HG03469 (cell line): Measurements from ENCODE around the gene C1orf21.

Source experiments
- ATAC-seq: cut with Tn5 transposase; IDR thresholded peaks from one replicate; pipeline ENCODE4 v1.9.1; 2021; ENCODE audit warnings: mild to moderate bottlenecking, moderate library complexity, moderate number of reproducible peaks; ENCODE audit not compliant: unreplicated experiment

The C1orf21 gene

GRCh38 chr1:184483101-184483683 is 96.4 kb downstream of the C1orf21 start:
- ATAC-seq, result no peak

GRCh38 chr1:184485751-184486723 is 99.2 kb downstream of the C1orf21 start:
- ATAC-seq, result no peak

DNA sequence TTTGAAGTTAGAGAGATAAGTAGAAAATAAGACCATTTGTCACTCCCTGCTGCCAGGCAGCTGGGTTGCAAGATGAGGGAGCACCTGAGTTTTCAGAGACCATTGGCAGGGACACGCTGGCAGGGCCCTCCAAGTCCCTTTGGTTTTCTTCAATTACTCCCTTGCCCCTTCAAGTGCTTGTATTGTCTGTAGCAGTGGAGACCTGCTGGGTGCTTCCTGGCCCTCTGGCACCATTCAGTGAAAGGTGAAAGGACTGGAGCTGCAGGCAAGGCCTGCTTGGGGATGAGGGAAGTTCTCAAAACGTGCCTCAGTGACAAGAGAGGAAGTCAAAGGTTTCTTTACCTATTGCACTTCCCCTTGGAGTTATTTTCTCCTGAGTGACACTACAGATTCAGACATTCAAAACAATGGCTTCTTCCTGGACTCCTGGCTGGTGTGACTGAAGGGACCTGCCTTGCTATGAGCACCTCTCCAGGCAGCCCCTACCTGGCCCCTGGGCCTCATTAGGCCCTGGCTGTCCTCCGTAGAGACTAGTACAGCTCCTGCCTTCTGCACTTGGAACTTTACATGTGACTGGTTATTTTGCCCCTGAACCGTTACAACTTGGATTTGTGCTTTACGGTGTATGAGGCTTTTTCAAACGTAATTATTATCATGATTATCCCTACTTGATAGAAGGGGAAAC is 100.1 kb downstream of the C1orf21 start:
- ATAC-seq, result no peak

DNA sequence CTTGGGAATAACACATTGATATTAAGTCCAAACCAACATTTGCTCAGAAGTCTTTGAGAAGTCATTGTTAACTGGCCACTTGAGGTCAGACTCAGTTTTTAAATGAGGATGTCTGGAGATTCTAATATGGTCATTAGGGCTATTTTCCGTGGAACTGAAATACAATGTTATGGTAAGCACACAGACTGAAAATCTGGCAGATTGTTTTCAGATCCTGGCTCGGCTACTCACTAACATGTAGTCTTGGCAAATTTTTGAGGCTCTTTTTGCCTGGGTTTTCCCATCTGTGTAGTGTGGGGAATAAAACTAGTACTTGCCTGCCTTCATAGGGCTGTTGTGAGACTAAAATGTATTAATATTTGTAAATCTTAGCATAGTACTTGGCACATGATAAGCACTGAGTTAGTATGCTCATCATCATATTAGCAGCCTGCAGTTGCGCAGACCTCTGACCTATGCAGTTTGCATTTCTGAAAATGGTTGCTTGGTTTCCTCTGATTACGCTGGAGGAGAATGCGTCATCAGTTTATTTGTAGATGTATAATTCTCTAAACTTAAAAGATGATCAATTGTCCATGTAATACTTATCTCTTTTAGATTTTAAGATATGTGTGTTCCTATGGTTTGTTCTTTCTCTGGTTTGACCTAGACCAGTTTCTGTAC is 100.8 kb downstream of the C1orf21 start:
- ATAC-seq, result no peak

DNA sequence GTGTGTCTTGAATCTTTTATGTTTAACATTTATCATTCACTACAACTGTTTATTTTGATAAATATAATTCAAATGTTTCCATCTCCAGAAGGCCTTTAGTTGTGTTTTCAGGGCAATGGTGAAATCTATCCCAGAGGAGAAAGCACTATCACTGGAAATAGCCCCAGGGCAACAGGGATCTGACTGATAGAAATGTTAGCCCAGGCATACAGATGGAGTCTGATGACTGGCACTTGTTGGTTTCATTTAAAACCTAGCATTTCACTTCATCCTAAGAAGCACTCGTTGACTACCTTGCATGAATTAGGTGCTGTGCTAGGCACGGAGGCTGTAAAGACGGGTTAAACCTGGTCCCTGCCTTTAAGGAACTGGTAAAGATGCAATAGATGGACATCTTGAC is 103.1 kb downstream of the C1orf21 start:
- no peak for ATAC-seq

DNA sequence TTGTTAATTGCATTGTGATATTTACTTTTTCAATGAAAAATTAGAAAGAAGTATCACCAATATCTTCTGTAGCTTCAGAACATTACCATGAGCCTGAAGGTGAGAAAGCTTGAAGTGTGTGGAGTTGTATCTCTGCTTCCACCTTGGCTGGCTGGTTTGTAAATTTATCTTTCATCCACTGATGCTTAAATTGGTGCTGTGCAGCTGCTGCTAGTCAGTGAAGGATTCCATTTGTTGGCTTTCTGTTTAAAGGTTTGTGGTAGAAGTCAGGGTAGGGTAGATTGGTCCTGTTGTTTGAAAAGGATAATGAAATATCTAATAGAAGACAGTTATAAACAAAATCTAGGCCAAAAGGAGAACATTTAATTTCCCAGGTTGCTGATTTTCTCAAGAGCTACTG is 105.7 kb downstream of the C1orf21 start:
- ATAC-seq, result no peak

GRCh38 chr1:184493987-184494388 is 107.2 kb downstream of the C1orf21 start:
- no peak for ATAC-seq

- ATAC-seq, result peak; percentile 51
These were observed 108.1 kb downstream of the C1orf21 start for GRCh38 chr1:184494929-184495328.

- ATAC-seq, result no peak
These were observed 111.3 kb downstream of the C1orf21 start for GRCh38 chr1:184497959-184498723.

DNA sequence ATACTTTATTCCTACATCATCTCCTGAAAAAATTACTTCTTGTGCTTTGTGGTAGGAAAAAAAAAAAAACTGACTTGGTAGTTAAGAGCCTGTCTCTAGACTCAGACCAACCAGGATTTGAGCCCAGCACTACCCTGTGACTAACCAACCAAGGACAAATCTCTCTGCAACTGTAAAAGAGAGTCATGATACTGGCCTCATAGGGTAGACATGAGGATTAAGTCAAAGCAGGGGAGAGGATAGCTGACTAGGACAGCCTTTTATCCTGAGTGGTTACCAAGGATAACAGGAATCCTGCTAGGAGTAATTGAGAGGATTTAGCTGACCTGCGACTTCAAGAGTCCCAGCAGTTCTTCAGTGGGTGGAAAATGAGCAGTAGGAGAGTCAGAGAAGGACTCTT is 112.8 kb downstream of the C1orf21 start:
- ATAC-seq, result no peak

- ATAC-seq, result no peak
These were observed 115.3 kb downstream of the C1orf21 start for GRCh38 chr1:184502161-184502560.

DNA sequence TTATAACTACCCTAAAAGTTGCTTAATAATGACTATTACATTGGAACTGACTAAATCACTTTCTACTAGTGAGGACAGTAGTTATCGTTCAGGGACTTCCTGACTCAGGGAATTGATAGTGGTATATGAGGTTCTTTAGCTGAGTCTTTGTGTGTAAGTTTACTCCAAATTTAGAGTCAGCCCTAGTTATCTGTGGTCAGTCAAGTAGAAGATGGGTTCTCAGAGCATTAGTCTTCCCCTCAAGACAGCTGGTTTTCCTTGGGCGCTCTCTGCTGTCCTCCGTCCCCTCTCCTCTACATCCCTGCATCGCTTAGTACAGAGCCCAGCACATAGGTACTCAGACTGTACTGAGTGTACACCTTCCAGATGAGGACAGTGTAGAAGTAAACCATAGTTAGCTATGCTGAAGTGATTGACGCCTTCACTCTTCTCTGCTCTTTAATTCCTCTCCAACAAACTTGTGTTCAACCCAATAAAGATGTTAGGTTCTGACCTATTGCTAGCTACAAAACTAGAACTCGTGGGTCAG is 116.5 kb downstream of the C1orf21 start:
- no peak for ATAC-seq

GRCh38 chr1:184504040-184504954 is 117.5 kb downstream of the C1orf21 start:
- no peak for ATAC-seq

DNA sequence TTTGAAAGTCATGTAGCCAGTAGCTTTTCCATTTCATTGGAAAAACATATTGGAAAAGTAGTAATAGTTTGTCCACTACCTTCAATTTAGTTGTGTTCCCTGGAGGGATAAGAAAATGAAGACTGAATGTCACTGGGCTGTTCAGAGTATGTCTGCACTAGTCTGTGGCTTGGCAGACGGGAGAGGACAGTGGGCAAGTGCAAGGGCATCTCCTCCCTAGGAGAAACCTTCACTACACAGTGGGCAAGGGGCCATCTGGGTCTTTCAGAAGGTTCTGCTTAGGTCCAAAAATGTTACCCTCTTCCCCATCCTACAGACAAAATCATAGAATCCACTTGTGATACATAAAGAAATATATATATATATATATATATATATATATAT is 118.1 kb downstream of the C1orf21 start:
- no peak for ATAC-seq

DNA sequence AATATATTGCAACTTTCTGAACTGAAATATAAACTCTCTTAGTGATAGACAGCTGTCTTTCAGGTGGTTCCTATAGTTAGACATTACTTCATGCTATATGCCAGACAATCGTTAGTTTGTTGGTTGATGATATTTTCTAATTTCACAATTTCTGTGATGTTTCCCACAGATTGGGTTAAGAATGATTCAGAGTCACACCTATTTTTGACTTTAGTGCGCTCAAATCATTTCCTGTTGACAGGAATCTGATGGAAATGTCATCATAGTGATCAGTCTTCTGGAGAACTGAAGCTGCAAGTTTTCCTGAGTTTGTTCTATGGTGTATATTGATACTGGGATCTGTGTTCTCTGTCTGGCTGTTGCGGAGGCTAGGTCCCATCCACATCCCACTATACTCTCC is 119.7 kb downstream of the C1orf21 start:
- ATAC-seq, result no peak

GRCh38 chr1:184507165-184507564 is 120.3 kb downstream of the C1orf21 start:
- no peak for ATAC-seq

- no peak for ATAC-seq
These were observed 120.9 kb downstream of the C1orf21 start for GRCh38 chr1:184507604-184508280.

DNA sequence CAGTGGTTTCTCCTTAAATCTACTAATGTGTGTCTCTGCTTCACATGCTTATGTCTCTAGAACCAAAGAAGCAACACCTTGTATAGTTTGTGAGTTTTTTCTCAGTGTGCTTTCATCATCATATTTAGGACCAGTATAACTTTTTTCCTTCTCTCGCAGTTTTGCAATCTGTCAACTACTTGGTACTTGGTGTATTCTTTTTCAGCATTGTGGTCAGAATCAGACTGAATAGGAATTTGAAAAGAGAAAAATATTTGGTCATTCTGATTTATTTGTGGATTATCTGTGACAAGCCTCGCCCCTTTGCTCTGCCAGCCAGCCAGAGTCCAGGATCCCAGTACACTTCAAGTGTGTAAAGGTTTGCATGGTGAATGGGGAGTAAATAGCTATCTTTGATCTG is 122.3 kb downstream of the C1orf21 start:
- no peak for ATAC-seq

GRCh38 chr1:184510110-184510509 is 123.3 kb downstream of the C1orf21 start:
- ATAC-seq, result no peak
